Measurements from ENCODE around the gene AASDHPPT. TPM values are rescaled to one million over a fixed set of nuclear protein-coding genes. Genes with fewer than 3 reads are reported as not detected.

The AASDHPPT gene
- total RNA-seq, 1 experiment from 2014 or later = 59.5 TPM

GRCh38 chr11:106088896-106089295 lies 11.4 kb downstream of the AASDHPPT start (continued):
- TF ChIP-seq, protein P1, sequence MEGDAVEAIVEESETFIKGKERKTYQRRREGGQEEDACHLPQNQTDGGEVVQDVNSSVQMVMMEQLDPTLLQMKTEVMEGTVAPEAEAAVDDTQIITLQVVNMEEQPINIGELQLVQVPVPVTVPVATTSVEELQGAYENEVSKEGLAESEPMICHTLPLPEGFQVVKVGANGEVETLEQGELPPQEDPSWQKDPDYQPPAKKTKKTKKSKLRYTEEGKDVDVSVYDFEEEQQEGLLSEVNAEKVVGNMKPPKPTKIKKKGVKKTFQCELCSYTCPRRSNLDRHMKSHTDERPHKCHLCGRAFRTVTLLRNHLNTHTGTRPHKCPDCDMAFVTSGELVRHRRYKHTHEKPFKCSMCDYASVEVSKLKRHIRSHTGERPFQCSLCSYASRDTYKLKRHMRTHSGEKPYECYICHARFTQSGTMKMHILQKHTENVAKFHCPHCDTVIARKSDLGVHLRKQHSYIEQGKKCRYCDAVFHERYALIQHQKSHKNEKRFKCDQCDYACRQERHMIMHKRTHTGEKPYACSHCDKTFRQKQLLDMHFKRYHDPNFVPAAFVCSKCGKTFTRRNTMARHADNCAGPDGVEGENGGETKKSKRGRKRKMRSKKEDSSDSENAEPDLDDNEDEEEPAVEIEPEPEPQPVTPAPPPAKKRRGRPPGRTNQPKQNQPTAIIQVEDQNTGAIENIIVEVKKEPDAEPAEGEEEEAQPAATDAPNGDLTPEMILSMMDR (IDR thresholded peaks at IDR 0.05 in 2 of 3, conservative IDR thresholded peaks at IDR 0.05 in 1 of 3; ENCODE audit: borderline replicate concordance in 1 of 3, insufficient read depth in 1 of 3, low read depth in 2 of 3, low read length in 2 of 3) = no peak
- TF ChIP-seq ZNF274 (IDR thresholded peaks at IDR 0.05; ENCODE audit: low read depth, low read length) = no peak
- TF ChIP-seq SRF (IDR thresholded peaks at IDR 0.05; ENCODE audit: low read depth) = no peak
- TF ChIP-seq EGR1 (IDR thresholded peaks at IDR 0.05; ENCODE audit: low read depth) = no peak
- TF ChIP-seq EZH2phosphoT487 (IDR thresholded peaks at IDR 0.05; ENCODE audit: borderline replicate concordance) = no peak
- TF ChIP-seq JUND (IDR thresholded peaks at IDR 0.05) = no peak

- BruUV-seq (replicated peaks) = no TSS peak
- no peaks in the 10 kb centered on the region for H3K9me3 ChIP-seq (ENCODE audit: control insufficient read depth in 1 of 2, insufficient read depth in 1 of 2, low read depth in 1 of 2, low read length in 2 of 2)
- H3K9me2 ChIP-seq (ENCODE audit: insufficient read depth) = no peaks in the 10 kb centered on the region
- no peaks in the 10 kb centered on the region for H3K27me3 ChIP-seq (ENCODE audit: insufficient read depth, low read length)
- ATAC-seq (no peak), DNase-seq (ENCODE audit: low read depth, low spot score) (no peak)
- H3K4me3 ChIP-seq (replicated peaks in 1 of 2; ENCODE audit: low read depth in 1 of 2, low read length in 2 of 2) = no peak overlapping the region
- no peak overlapping the region for H3K4me2 ChIP-seq (ENCODE audit: low read length)
- H3K79me2 ChIP-seq (ENCODE audit: insufficient read depth, low read length) = peaks cover 75% of the 10 kb centered on the region
- CTCF ChIA-PET = interaction anchor here (1.2 kb wide), 1 partner anchor 65 kb away, joined by 3 read pairs; no protein-coding TSS in a partner anchor
- H4K20me1 ChIP-seq (ENCODE audit: insufficient read depth) = peaks cover 21% of the 10 kb centered on the region
- H3K36me3 ChIP-seq (ENCODE audit: control insufficient read depth in 1 of 2, insufficient read depth in 2 of 2, low read length in 2 of 2) = peaks cover 27 to 28% of the 10 kb centered on the region in 2 experiments
- H3K27ac ChIP-seq (ENCODE audit: low read depth, low read length) = no peak overlapping the region
- no peak overlapping the region for H3K9ac ChIP-seq (ENCODE audit: low read length)
- TF ChIP-seq POLR2AphosphoS5 (IDR thresholded peaks at IDR 0.05; ENCODE audit: low read depth, low read length) (no peak), ELF1 (IDR thresholded peaks at IDR 0.05; ENCODE audit: borderline replicate concordance, low read depth) (no peak), JUND (IDR thresholded peaks at IDR 0.05) (no peak), ZNF274 (IDR thresholded peaks at IDR 0.05; ENCODE audit: low read depth, low read length) (no peak), REST (IDR thresholded peaks at IDR 0.05; ENCODE audit: low read depth) (no peak), POLR2A (IDR thresholded peaks at IDR 0.05; ENCODE audit: borderline replicate concordance, extremely low read depth, insufficient read depth, insufficient read length) (no peak), EGR1 (IDR thresholded peaks at IDR 0.05; ENCODE audit: low read depth) (no peak), YY1 (IDR thresholded peaks at IDR 0.05; ENCODE audit: extremely low read depth, insufficient replicate concordance, low read depth, low read length) (no peak)
- TF ChIP-seq, protein P2, sequence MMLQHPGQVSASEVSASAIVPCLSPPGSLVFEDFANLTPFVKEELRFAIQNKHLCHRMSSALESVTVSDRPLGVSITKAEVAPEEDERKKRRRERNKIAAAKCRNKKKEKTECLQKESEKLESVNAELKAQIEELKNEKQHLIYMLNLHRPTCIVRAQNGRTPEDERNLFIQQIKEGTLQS (IDR thresholded peaks at IDR 0.05) = no peak
- intact Hi-C loops (cut with micrococcal nuclease) = no loop called here
- no peaks in the 10 kb centered on the region for H3K4me1 ChIP-seq (ENCODE audit: control insufficient read depth in 1 of 2, insufficient read depth in 2 of 2, low read length in 2 of 2)
- no peak overlapping the region for H2AFZ ChIP-seq (ENCODE audit: low read depth, low read length, poor library complexity, severe bottlenecking)
- RAD21 ChIA-PET (ENCODE audit: low non-redundant PET in 1 of 2, low total read pairs in 2 of 2, uncharacterized antibody in 2 of 2, unreplicated experiment in 2 of 2) = no interaction called here
- POLR2A ChIA-PET = interaction anchor here (1.0 kb wide), 1 partner anchor 15 kb away, joined by 3 read pairs; the partner anchor contains the start of genes AASDHPPT and KBTBD3
These were observed 14.1 kb downstream of the AASDHPPT start for GRCh38 chr11:106091480-106092123.
